B cell (primary cell): ENCODE measurements around the gene LSM7. TPM values are rescaled to one million over a fixed set of nuclear protein-coding genes. Genes with fewer than 3 reads are reported as not detected.

Experiments
- ATAC-seq: fragments of 200-7000 bp; cut with Tn5 transposase; one replicate; pipeline ENCODE4 v1.10.0; 2021; ENCODE audit warnings: low read depth, mild to moderate bottlenecking, moderate number of reproducible peaks, moderate library complexity
- CTCF ChIA-PET: fragments of 350-600 bp; sonication (Branson Sonifier 250); formaldehyde crosslinking; loops from one replicate; lab custom pipeline; 2021; ENCODE audit warnings: antibody characterized with exemption, inconsistent platforms; lab: Charles Lee
- POLR2A ChIA-PET: fragments of 350-600 bp; sonication (Branson Sonifier 250); formaldehyde crosslinking; loops from one replicate; lab custom pipeline; 2021; ENCODE audit warnings: antibody characterized with exemption; lab: Charles Lee
- DNase-seq: peaks from one replicate; pipeline ENCODE4 v3.0.0; 2013
- H2AFZ ChIP-seq: 2 replicates; pipeline ENCODE4 v1.6.1; 2012; ENCODE audit warnings: mild to moderate bottlenecking, low read depth, low read length; ENCODE audit not compliant: insufficient read depth, poor library complexity, severe bottlenecking
- H3K27ac ChIP-seq, 2 donors: 1 replicate in 1 of 2; 2 replicates in 1 of 2; pipeline ENCODE4 v1.5.1; 2012 to 2013; ENCODE audit warnings: low read length in 2 of 2, mild to moderate bottlenecking in 2 of 2, moderate library complexity in 1 of 2
- H3K27me3 ChIP-seq, 4 experiments: fragments of 200-600 bp in 1 of 4; sonication (generic) in 1 of 4; replicated peaks in 1 of 4; 1 replicate in 2 of 4; 2 replicates in 2 of 4; pipeline versions ENCODE4 v1.6.1 to v1.7.0; 2013 to 2016; ENCODE audit warnings: low read length in 3 of 4, mild to moderate bottlenecking in 2 of 4, mixed read lengths in 1 of 4, moderate library complexity in 1 of 4; ENCODE audit not compliant: insufficient read depth in 4 of 4, control insufficient read depth in 3 of 4; ENCODE audit errors: control extremely low read depth in 1 of 4
- H3K36me3 ChIP-seq, 2 experiments: replicated peaks in 1 of 2; 1 replicate in 1 of 2; 2 replicates in 1 of 2; pipeline versions ENCODE4 v1.6.1 to v1.7.1; 2013; ENCODE audit warnings: low read length in 1 of 2; ENCODE audit not compliant: insufficient read depth in 2 of 2, control insufficient read depth in 1 of 2; ENCODE audit errors: control extremely low read depth in 1 of 2, extremely low read depth in 1 of 2
- H3K4me1 ChIP-seq, 2 donors: fragments of 200-600 bp in 1 of 2; sonication (generic) in 1 of 2; 1 replicate in 1 of 2; 2 replicates in 1 of 2; pipeline versions ENCODE4 v1.5.1 to v1.6.1; 2013 to 2017; ENCODE audit warnings: low read length in 2 of 2; ENCODE audit not compliant: control insufficient read depth in 2 of 2, insufficient read depth in 2 of 2
- H3K4me2 ChIP-seq: replicated peaks from 2 replicates; pipeline ENCODE3; 2012; ENCODE audit warnings: mild to moderate bottlenecking, low read depth, low read length; ENCODE audit not compliant: poor library complexity, severe bottlenecking
- H3K4me3 ChIP-seq, 5 experiments: fragments of 200-600 bp in 1 of 5; sonication (generic) in 1 of 5; 1 replicate in 3 of 5; 2 replicates in 2 of 5; pipeline versions ENCODE4 v1.5.1 to v1.7.0; 2011 to 2016; ENCODE audit warnings: low read length in 4 of 5, mild to moderate bottlenecking in 4 of 5, low read depth in 2 of 5, control low read depth in 1 of 5, moderate library complexity in 1 of 5; ENCODE audit not compliant: insufficient read depth in 1 of 5; ENCODE audit errors: control extremely low read depth in 1 of 5, extremely low read depth in 1 of 5
- H3K79me2 ChIP-seq: fragments of 200-600 bp; sonication (generic); one replicate; pipeline ENCODE4 v1.6.0; 2016; ENCODE audit warnings: low read length; ENCODE audit not compliant: control insufficient read depth, insufficient read depth
- H3K9ac ChIP-seq: fragments of 200-600 bp; sonication (generic); 2 replicates; pipeline ENCODE4 v1.6.1; 2017; ENCODE audit warnings: mild to moderate bottlenecking, low read length, moderate library complexity
- H3K9me3 ChIP-seq, 3 donors: one replicate each; pipeline versions ENCODE4 v1.6.1 to v1.7.1; 2013; ENCODE audit warnings: low read length in 2 of 3; ENCODE audit not compliant: control insufficient read depth in 2 of 3, insufficient read depth in 1 of 3; ENCODE audit errors: control extremely low read depth in 1 of 3
- H4K20me1 ChIP-seq: 2 replicates; pipeline ENCODE4 v1.6.0; 2012; ENCODE audit warnings: mild to moderate bottlenecking, low read length; ENCODE audit not compliant: insufficient read depth, control insufficient read depth, poor library complexity, severe bottlenecking
- H3K27ac Mint-ChIP-seq: one replicate; pipeline ENCODE4 v1.8.0; 2021; ENCODE audit warnings: mixed read lengths
- H3K27me3 Mint-ChIP-seq: one replicate; pipeline ENCODE4 v1.8.0; 2021; ENCODE audit warnings: mixed read lengths
- H3K4me1 Mint-ChIP-seq: one replicate; pipeline ENCODE4 v1.8.0; 2021; ENCODE audit warnings: mixed read lengths
- H3K4me3 Mint-ChIP-seq: one replicate; pipeline ENCODE4 v1.8.0; 2021; ENCODE audit warnings: mixed read lengths
- H3K9me3 Mint-ChIP-seq: one replicate; pipeline ENCODE4 v1.8.0; 2022; ENCODE audit warnings: mixed read lengths; ENCODE audit not compliant: insufficient read depth
- CTCF ChIP-seq: fragments of 200-600 bp; IDR thresholded peaks from one replicate; pipeline ENCODE4 v1.8.0; 2022; ENCODE audit warnings: antibody characterized with exemption, mild to moderate bottlenecking
- EZH2 ChIP-seq: IDR thresholded peaks from 2 replicates; pipeline ENCODE4 v1.6.1; 2012; ENCODE audit warnings: borderline replicate concordance, low read depth, mild to moderate bottlenecking, moderate library complexity, low read length; ENCODE audit not compliant: insufficient read depth, poor library complexity, severe bottlenecking
- WGBS: methylation state at CpG from one replicate; pipeline ENCODE4 v1.1.5; 2013; ENCODE audit warnings: missing lambda C conversion rate; ENCODE audit not compliant: insufficient coverage; 5-methylcytosine and 5-hydroxymethylcytosine counted together
- intact Hi-C: fragments of 100-400 bp; cut with micrococcal nuclease; formaldehyde crosslinking; loops from one replicate; pipeline ENCODE4 v1.10.0; 2022
- polyA plus RNA-seq: library from polyadenylated mRNA; depleted of rRNA; stranded (reverse); fragments of >200 nt; gene quantifications from 2 replicates; pipeline ENCODE4 v1.2.3, GENCODE V29; 2012
- total RNA-seq, 2 donors: library from RNA; stranded (reverse); fragments of 120-200 nt in 1 of 2; gene quantifications; 1 replicate in 1 of 2; 2 replicates in 1 of 2; pipeline versions ENCODE4 v1.2.3 to v1.2.4, GENCODE V29; 2013 to 2022

Gene LSM7
- total and polyA plus RNA-seq, 2 donors (not counting 1 experiment from before 2014, with no cell fraction given), result 201 to 820 TPM

DNA sequence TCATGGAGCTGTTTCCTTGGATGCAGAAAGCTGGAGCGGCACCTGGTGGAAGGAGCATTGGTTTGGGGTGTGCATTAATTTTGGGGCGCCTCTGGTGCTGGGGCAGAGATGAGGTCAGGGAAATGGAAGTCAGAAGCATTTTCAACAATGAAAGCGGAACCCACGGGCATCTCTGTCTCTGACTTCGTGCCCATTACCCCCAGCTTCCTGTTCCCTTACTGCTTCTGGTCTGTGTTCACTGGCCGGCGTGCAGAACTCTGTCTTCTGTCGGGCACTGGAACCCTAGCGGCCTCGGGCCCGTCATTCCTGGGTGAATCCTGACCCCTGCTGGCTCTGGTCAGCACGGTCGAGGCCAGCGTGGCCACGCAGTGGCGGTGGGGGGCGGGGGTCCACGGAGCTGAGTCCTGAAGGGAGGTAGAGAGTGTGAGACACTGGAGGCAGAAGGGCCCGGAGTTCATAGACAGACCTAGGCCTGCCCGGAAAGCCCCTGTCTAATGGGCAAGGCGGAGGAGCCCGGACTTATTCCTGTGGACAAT is 12.5 kb downstream of the LSM7 start:
- WGBS, result 47% methylated on average over 22 of the region's 22 CpGs
- TF ChIP-seq CTCF, result no peak
- TF ChIP-seq EZH2, result no peak
- peak overlapping the region; percentile 60 for H2AFZ ChIP-seq
- ChIA-PET CTCF (interaction anchor here (0.7 to 2.9 kb wide), 26 partner anchors 8 to 451 kb away, joined by 3 to 43 read pairs (median 5); partner anchors contain the start of genes AP3D1, LSM7, PLEKHJ1 and SF3A2), POLR2A (interaction anchor here (0.6 to 5.0 kb wide), 14 partner anchors 8 to 230 kb away, joined by 3 to 35 read pairs (median 8); partner anchors contain the start of genes LINGO3, LSM7 and SPPL2B)
- no peaks in the 10 kb centered on the region for H4K20me1 ChIP-seq
- H3K27ac ChIP-seq, result peak overlapping the region; percentile 62 to 75
- Mint-ChIP-seq H3K4me1 (peaks cover 51% of the 10 kb centered on the region), H3K4me3 (peak overlapping the region; percentile 74), H3K27me3 (no peaks in the 10 kb centered on the region), H3K27ac (peak overlapping the region; percentile 93), H3K9me3 (peaks cover 3% of the 10 kb centered on the region)
- ATAC-seq, result peak; percentile 75
- intact Hi-C loops, result loop anchor here (1.0 to 10.0 kb wide), 4 partner anchors 17 to 161 kb away; partner anchors contain the start of genes AP3D1, PLEKHJ1 and SF3A2
- peaks cover 0 to 3% of the 10 kb centered on the region in 2 experiments for H3K36me3 ChIP-seq
- DNase-seq, result peak; percentile 74
- H3K4me3 ChIP-seq, result peak overlapping the region in 1 of 5 experiments; percentile 19
- H3K4me1 ChIP-seq, result peaks cover 46 to 55% of the 10 kb centered on the region in 2 donors
- peak overlapping the region; percentile 63 for H3K4me2 ChIP-seq
- H3K9me3 ChIP-seq, result peaks cover 3 to 20% (median 8%) of the 10 kb centered on the region in 3 donors
- peaks cover 0 to 10% (median 3%) of the 10 kb centered on the region in 4 experiments for H3K27me3 ChIP-seq
- peak overlapping the region; percentile 31 for H3K9ac ChIP-seq
- H3K79me2 ChIP-seq, result peaks cover 3% of the 10 kb centered on the region
